HEK293T (cell line): ENCODE data around the gene SPTBN4.
"Not testable (repeated sequence)": the region's sequence is repeated elsewhere in the genome, so short reads cannot be mapped to it uniquely, and the experiment has no call there.

Experiments used
- CTCF ChIA-PET: fragments of 350-600 bp; formaldehyde crosslinking; extraction: SDS; loops from one replicate; lab custom pipeline; 2021; ENCODE audit warnings: antibody characterized with exemption, inconsistent platforms; lab: Yijun Ruan, JAX
- POLR2A ChIA-PET: fragments of 350-600 bp; formaldehyde crosslinking; extraction: SDS; loops from one replicate; lab custom pipeline; 2020; ENCODE audit warnings: antibody characterized with exemption, inconsistent platforms; lab: Yijun Ruan, JAX
- DNase-seq: peaks from one replicate; pipeline ENCODE4 v3.0.0; 2012; ENCODE audit warnings: mixed read lengths; ENCODE audit errors: extremely low spot score
- ARNT ChIP-seq: fragments of 450-650 bp; IDR thresholded peaks from 2 replicates; pipeline ENCODE4 v1.6.1; 2017; ENCODE audit warnings: mild to moderate bottlenecking
- BHLHE40 ChIP-seq: fragments of 450-650 bp; IDR thresholded peaks from 2 replicates; pipeline ENCODE4 v1.6.1; 2016; ENCODE audit warnings: mild to moderate bottlenecking, moderate library complexity, borderline replicate concordance
- CTBP1 ChIP-seq: fragments of 450-650 bp; IDR thresholded peaks from 2 replicates; pipeline ENCODE4 v1.6.1; 2016; ENCODE audit warnings: borderline replicate concordance
- ELF4 ChIP-seq: fragments of 450-650 bp; IDR thresholded peaks from 2 replicates; pipeline ENCODE4 v1.6.1; 2017; ENCODE audit warnings: antibody characterized with exemption
- FOXA1 ChIP-seq: fragments of 450-650 bp; IDR thresholded peaks from 2 replicates; pipeline ENCODE4 v1.6.1; 2016; ENCODE audit warnings: mild to moderate bottlenecking
- FOXK2 ChIP-seq: fragments of 450-650 bp; IDR thresholded peaks from 2 replicates; pipeline ENCODE4 v1.6.1; 2016; ENCODE audit warnings: mild to moderate bottlenecking
- FOXM1 ChIP-seq: fragments of 450-650 bp; IDR thresholded peaks from 2 replicates; pipeline ENCODE4 v1.6.1; 2017; ENCODE audit warnings: mild to moderate bottlenecking, borderline replicate concordance
- HDGF ChIP-seq: fragments of 450-650 bp; IDR thresholded peaks from 2 replicates; pipeline ENCODE4 v1.6.1; 2017; ENCODE audit warnings: antibody characterized with exemption, borderline replicate concordance
- L3MBTL2 ChIP-seq: fragments of 450-650 bp; conservative IDR thresholded peaks from 2 replicates; pipeline ENCODE4 v1.6.1; 2016; ENCODE audit warnings: mild to moderate bottlenecking
- LEF1 ChIP-seq: fragments of 450-650 bp; IDR thresholded peaks from 2 replicates; pipeline ENCODE4 v1.6.1; 2017; ENCODE audit warnings: mild to moderate bottlenecking, borderline replicate concordance
- NFRKB ChIP-seq: fragments of 450-650 bp; IDR thresholded peaks from 2 replicates; pipeline ENCODE4 v1.6.1; 2016; ENCODE audit warnings: mild to moderate bottlenecking, moderate library complexity
- SP1 ChIP-seq: fragments of 450-650 bp; IDR thresholded peaks from 2 replicates; pipeline ENCODE4 v1.6.1; 2017
- SUZ12 ChIP-seq: fragments of 450-650 bp; IDR thresholded peaks from 2 replicates; pipeline ENCODE4 v1.6.1; 2016; ENCODE audit warnings: mild to moderate bottlenecking
- TARDBP ChIP-seq: fragments of 450-650 bp; IDR thresholded peaks from 2 replicates; pipeline ENCODE4 v1.6.1; 2016
- ZNF384 ChIP-seq: fragments of 450-650 bp; IDR thresholded peaks from 2 replicates; pipeline ENCODE4 v1.6.1; 2016
- TF ChIP-seq, protein P1 (sequence below): fragments of 450-650 bp; IDR thresholded peaks from 2 replicates; pipeline ENCODE4 v1.6.1; 2016

SPTBN4 gene

DNA sequence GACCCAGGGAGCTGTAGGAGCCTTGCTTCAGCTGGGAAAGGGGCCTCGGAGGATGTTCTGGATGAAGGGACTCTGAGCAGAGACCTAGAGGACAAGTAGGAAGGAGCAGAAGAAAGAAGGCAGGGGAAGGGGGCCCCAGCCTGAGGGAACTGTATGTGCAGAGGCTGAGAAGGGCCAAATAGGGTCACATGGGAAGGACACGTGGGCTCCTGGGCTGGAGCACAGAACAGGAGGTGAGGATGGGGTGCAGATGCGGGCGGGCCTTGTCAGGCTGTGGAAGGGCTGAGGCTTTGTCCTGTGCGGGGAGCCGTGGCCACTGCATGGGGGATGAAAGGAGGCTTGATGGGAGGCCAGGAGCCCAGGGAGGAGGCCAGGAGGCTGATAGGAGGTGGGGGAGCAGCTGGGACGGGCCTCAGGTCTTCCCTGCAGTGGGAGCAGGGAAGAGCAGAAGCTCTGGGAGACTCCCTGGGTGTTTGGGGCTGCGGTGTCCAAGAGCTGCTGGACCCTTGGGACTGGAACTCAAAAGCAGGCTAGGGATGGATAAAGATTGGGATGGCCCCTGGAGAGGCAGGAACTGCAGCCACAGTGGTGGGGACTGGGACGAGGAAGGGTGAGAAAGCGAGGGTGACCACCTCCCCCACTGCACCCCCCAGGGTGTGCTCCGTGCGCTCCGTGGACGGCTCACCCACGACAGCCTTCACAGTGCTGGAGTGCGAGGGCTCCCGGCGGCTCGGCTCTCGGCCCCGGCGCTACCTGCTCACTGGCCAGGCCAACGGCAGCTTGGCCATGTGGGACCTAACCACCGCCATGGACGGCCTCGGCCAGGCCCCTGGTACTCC is 123.0 kb downstream of the SPTBN4 start:
- ChIA-PET POLR2A (no interaction called here), CTCF (no interaction called here)
- no peak for TF ChIP-seq NFRKB
- no peak for TF ChIP-seq SP1
- TF ChIP-seq FOXM1, result no peak
- TF ChIP-seq ZNF384, result no peak
- TF ChIP-seq HDGF, result no peak
- TF ChIP-seq BHLHE40, result no peak
- TF ChIP-seq FOXK2, result no peak
- no peak for TF ChIP-seq CTBP1
- TF ChIP-seq, protein P1, sequence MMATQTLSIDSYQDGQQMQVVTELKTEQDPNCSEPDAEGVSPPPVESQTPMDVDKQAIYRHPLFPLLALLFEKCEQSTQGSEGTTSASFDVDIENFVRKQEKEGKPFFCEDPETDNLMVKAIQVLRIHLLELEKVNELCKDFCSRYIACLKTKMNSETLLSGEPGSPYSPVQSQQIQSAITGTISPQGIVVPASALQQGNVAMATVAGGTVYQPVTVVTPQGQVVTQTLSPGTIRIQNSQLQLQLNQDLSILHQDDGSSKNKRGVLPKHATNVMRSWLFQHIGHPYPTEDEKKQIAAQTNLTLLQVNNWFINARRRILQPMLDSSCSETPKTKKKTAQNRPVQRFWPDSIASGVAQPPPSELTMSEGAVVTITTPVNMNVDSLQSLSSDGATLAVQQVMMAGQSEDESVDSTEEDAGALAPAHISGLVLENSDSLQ, result no peak
- TF ChIP-seq SUZ12, result no peak
- no peak for TF ChIP-seq L3MBTL2
- no peak for TF ChIP-seq LEF1
- TF ChIP-seq ELF4, result no peak
- no peak for TF ChIP-seq ARNT
- no peak for TF ChIP-seq TARDBP
- no peak for TF ChIP-seq FOXA1
- DNase-seq, result no peak

GRCh38 chr19:40590464-40591265 is 123.9 kb downstream of the SPTBN4 start:
- TF ChIP-seq TARDBP, result no peak
- no peak for TF ChIP-seq HDGF
- TF ChIP-seq CTBP1, result no peak
- TF ChIP-seq ZNF384, result no peak
- TF ChIP-seq NFRKB, result no peak
- no peak for TF ChIP-seq SP1
- no peak for TF ChIP-seq ELF4
- TF ChIP-seq ARNT, result no peak
- no peak for TF ChIP-seq LEF1
- TF ChIP-seq BHLHE40, result no peak
- ChIA-PET CTCF (no interaction called here), POLR2A (no interaction called here)
- DNase-seq, result no peak

- CTCF ChIA-PET, result interaction anchor here (0.6 kb wide), 1 partner anchor 621 kb away, joined by 3 read pairs; no protein-coding TSS in a partner anchor
- not testable (repeated sequence) for DNase-seq
- POLR2A ChIA-PET, result interaction anchor here (0.6 kb wide), 1 partner anchor 12 kb away, joined by 3 read pairs; no protein-coding TSS in a partner anchor
Measured at GRCh38 chr19:40591724-40592123, 124.9 kb downstream of the SPTBN4 start.

- TF ChIP-seq FOXK2 (no peak), TARDBP (no peak), NFRKB (no peak), SUZ12 (no peak), HDGF (no peak), ELF4 (no peak), ARNT (no peak), L3MBTL2 (no peak), FOXM1 (no peak), SP1 (no peak), ZNF384 (no peak), BHLHE40 (no peak), FOXA1 (no peak), LEF1 (no peak), CTBP1 (no peak)
- TF ChIP-seq, protein P1, result no peak
- CTCF ChIA-PET, result interaction anchor here (0.6 kb wide), 1 partner anchor 622 kb away, joined by 3 read pairs; no protein-coding TSS in a partner anchor
- POLR2A ChIA-PET, result interaction anchor here (0.6 kb wide), 1 partner anchor 13 kb away, joined by 3 read pairs; no protein-coding TSS in a partner anchor
- no peak for DNase-seq
Measured at GRCh38 chr19:40592170-40592569, 125.4 kb downstream of the SPTBN4 start.

DNA sequence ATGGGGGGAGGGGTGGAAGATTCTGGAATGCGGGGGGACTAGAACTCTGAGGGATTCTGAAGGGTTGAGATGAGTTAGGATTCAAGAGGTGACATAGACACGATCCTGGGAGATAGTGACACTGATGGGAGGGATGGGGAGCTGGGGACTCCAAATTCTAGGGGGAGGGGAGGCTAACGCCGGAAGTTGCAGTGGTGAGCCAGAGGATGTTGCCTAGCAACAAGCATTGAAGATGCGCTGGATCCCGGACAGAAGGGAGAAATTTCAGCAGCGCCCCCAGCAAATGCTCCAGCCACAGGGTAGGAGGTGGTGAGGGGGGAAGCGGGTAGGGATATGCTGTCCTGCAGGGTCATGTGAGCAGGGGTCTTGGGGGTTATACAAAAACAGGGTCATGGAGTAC is 127.5 kb downstream of the SPTBN4 start:
- ChIA-PET POLR2A (interaction anchor here (1.4 kb wide), 2 partner anchors 15 to 23 kb away, joined by 5 read pairs; no protein-coding TSS in a partner anchor), CTCF (no interaction called here)

More for the DNA sequence above, 127.5 kb downstream of the SPTBN4 start:
- DNase-seq, result no peak
- TF ChIP-seq SP1, result no peak
- no peak for TF ChIP-seq NFRKB
- TF ChIP-seq TARDBP, result no peak
- TF ChIP-seq ZNF384, result no peak
- TF ChIP-seq SUZ12, result no peak
- no peak for TF ChIP-seq CTBP1
- TF ChIP-seq BHLHE40, result no peak
- no peak for TF ChIP-seq FOXM1
- TF ChIP-seq ELF4, result no peak
- no peak for TF ChIP-seq L3MBTL2
- TF ChIP-seq HDGF, result no peak
- no peak for TF ChIP-seq ARNT
- TF ChIP-seq, protein P1, result no peak
- no peak for TF ChIP-seq FOXA1
- TF ChIP-seq FOXK2, result no peak
